ENCODE data around the gene ADAMTS3.

- no peak for TF ChIP-seq POLR2A (IDR thresholded peaks at IDR 0.05)
- no peak for TF ChIP-seq CTCF (IDR thresholded peaks at IDR 0.05)
Measured at GRCh38 chr4:72606751-72607150, 37.7 kb upstream of the ADAMTS3 start.
